Measurements from ENCODE around the gene XPO6. TPM values are rescaled to one million over a fixed set of nuclear protein-coding genes. Genes with fewer than 3 reads are reported as not detected.
"Not testable (repeated sequence)": the region's sequence is repeated elsewhere in the genome, so short reads cannot be mapped to it uniquely, and the experiment has no call there.

The XPO6 gene, protein sequence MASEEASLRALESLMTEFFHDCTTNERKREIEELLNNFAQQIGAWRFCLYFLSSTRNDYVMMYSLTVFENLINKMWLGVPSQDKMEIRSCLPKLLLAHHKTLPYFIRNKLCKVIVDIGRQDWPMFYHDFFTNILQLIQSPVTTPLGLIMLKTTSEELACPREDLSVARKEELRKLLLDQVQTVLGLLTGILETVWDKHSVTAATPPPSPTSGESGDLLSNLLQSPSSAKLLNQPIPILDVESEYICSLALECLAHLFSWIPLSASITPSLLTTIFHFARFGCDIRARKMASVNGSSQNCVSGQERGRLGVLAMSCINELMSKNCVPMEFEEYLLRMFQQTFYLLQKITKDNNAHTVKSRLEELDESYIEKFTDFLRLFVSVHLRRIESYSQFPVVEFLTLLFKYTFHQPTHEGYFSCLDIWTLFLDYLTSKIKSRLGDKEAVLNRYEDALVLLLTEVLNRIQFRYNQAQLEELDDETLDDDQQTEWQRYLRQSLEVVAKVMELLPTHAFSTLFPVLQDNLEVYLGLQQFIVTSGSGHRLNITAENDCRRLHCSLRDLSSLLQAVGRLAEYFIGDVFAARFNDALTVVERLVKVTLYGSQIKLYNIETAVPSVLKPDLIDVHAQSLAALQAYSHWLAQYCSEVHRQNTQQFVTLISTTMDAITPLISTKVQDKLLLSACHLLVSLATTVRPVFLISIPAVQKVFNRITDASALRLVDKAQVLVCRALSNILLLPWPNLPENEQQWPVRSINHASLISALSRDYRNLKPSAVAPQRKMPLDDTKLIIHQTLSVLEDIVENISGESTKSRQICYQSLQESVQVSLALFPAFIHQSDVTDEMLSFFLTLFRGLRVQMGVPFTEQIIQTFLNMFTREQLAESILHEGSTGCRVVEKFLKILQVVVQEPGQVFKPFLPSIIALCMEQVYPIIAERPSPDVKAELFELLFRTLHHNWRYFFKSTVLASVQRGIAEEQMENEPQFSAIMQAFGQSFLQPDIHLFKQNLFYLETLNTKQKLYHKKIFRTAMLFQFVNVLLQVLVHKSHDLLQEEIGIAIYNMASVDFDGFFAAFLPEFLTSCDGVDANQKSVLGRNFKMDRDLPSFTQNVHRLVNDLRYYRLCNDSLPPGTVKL
- 100 to 1,000 TPM; 291 to 305 (median 303) TPM for total RNA-seq

DNA sequence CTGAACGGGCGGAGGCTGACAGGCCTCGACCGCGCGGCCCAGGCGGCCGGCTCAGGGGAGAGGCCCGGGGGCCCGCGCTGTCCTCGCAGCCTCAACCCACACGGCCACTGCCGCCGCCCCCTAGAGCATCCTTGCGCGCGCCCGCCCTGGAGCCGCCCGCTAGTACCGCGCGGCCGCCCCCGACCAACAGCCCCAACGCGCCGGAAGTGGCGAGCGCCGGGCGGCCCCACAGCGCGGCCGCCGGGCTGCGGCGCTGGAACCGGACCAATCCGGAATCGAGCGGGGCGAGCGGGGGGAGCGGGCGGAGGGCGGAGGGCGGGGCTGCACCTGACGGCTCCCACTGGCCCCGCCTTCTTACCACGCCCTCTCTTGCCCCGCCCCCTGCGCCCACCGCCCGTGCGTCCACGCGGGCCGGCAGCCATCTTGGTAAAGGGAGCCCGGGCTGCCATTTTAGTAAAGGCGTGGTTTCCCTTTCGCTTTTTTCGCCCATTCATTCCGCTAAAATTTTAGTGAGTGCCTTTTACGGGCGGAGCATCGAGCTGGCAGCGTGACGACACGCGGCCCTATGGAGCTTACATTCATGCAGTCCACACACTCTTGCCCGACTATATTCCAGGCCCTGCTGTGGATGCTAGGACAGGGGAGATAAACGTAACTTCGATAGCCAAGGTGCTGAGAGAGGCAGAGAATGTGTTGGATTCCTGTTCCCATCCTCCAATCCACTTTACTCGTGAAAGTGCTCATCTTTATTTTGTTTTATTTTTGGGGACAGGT, at the start of gene XPO6:
Gene XPO6, minus strand, starts transcription at position 208 of the 774 bp plus-strand sequence. CDS start 597 bp downstream, outside the sequence.
- Mint-ChIP-seq H3K27me3 (ENCODE audit: low read depth) (no peaks in the 10 kb centered on the region), H3K9me3 (peaks cover 3% of the 10 kb centered on the region), H3K36me3 (ENCODE audit: insufficient read depth) (peaks cover 21% of the 10 kb centered on the region), H3K4me1 (ENCODE audit: low read depth) (peaks cover 33% of the 10 kb centered on the region), H3K4me3 (peak within 1 kb of the TSS; percentile 97)
- peak; percentile 100 for DNase-seq
- peak; percentile 86 to 88 for ATAC-seq

DNA sequence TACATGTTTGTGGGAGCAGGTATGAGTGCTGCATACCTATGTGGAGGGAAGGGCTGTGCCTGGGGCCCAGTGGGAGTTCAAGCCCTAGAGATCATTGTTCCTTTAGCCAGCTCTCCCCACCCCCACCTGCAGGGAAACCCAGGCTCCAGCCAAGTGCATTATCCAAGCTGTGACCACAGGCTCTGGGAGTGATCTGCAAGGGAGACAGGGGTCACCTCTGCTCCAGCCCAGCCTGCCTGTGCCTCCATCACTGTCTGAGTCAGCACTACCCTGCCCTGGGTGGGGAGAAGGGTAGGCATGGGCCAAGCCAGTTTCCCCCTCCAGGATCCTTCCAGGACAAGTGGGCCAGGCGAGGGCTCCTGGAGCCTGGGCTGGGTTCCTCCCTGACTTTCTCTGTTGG, 48.4 kb upstream of the XPO6 start:
- Mint-ChIP-seq H3K27me3 (ENCODE audit: low read depth) (peaks cover 14% of the 10 kb centered on the region), H3K9me3 (no peaks in the 10 kb centered on the region), H3K36me3 (ENCODE audit: insufficient read depth) (no peaks in the 10 kb centered on the region), H3K4me3 (no peak overlapping the region), H3K4me1 (ENCODE audit: low read depth) (peaks cover 13% of the 10 kb centered on the region)
- DNase-seq = no peak
- ATAC-seq = no peak

DNA sequence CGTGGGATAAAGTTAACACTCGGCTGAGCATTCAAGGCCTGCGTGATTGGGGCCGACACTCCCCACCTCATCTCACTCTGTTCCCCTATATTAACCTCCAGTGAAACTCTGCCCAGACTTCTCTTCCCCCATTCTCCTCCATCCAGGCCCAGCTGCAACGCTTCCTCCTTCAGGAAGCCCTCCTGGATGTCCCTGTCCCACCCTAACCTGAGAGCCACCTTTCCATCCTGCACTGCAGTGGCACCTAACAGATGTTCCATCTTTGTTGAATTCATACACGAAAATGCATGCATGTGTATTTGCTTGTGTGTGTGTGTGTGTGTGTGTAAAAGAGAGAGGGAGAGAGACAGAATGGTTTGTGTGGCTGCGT, 48.0 kb upstream of the XPO6 start:
- DNase-seq (no peak), ATAC-seq (no peak)
- H3K4me1 Mint-ChIP-seq (ENCODE audit: low read depth) = peaks cover 11% of the 10 kb centered on the region
- H3K4me3 Mint-ChIP-seq = no peak overlapping the region
- no peaks in the 10 kb centered on the region for H3K36me3 Mint-ChIP-seq (ENCODE audit: insufficient read depth)
- no peaks in the 10 kb centered on the region for H3K9me3 Mint-ChIP-seq
- H3K27me3 Mint-ChIP-seq (ENCODE audit: low read depth) = peaks cover 14% of the 10 kb centered on the region

DNA sequence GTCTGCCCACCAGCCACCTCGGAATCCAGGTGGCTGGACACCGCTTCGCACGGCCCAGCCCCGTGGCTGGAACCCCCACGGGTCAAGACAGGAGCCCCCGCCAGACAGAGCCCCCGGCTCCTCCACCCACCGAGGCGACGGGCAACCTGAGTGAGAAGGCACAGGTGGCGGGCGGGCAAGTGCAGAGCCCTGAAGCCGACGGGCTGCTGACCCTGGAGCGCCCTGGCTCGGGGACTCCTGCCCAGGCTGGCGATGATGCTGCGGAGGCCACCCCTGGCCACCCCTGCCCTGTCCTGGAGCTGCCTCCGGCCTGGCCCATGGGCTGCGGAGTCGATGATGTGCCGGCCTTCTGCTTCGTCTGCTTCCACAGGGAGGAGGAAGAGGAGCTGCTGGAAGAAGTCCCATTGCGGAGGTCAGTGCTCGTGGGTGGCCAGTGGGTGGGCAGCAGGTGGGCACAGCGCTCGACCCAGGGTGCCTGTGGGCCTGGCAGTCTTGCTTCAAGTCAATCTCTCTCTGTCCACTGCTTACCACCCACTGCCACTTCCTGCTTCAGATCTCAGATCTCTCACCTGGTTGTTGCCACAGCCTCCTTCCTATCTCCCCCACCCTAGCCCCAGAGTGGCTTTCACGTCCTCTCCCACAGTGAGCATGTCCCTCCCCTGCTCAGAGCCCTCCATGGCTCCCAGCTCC, 47.5 kb upstream of the XPO6 start:
- ATAC-seq (no peak), DNase-seq (no peak)
- peaks cover 8% of the 10 kb centered on the region for H3K4me1 Mint-ChIP-seq (ENCODE audit: low read depth)
- H3K27me3 Mint-ChIP-seq (ENCODE audit: low read depth) = peaks cover 14% of the 10 kb centered on the region
- H3K36me3 Mint-ChIP-seq (ENCODE audit: insufficient read depth) = no peaks in the 10 kb centered on the region
- no peaks in the 10 kb centered on the region for H3K9me3 Mint-ChIP-seq
- H3K4me3 Mint-ChIP-seq = no peak overlapping the region

DNA sequence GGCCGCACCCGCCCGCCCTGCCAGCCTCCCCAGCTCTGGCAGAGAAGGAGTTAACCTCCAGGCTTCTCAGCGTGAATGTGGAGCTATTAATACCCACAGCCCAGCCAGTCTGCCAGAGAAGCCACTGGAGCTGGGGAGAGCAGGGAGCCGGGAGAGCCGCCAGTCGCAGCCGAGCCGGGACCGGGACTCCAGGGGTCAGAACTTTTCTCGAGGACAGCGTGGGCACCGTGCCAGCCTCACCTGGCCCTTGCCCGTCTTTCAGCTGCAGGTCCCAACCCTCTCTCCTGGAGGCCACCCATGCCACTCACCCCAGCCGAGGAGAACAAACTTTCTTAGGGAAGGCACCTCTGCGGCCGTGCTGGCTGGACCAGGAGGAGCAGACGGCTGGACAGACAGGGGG, 46.8 kb upstream of the XPO6 start:
- no peaks in the 10 kb centered on the region for H3K9me3 Mint-ChIP-seq
- DNase-seq (no peak), ATAC-seq (no peak)
- peaks cover 10% of the 10 kb centered on the region for H3K27me3 Mint-ChIP-seq (ENCODE audit: low read depth)
- H3K36me3 Mint-ChIP-seq (ENCODE audit: insufficient read depth) = no peaks in the 10 kb centered on the region
- peaks cover 8% of the 10 kb centered on the region for H3K4me1 Mint-ChIP-seq (ENCODE audit: low read depth)
- H3K4me3 Mint-ChIP-seq = no peak overlapping the region

DNA sequence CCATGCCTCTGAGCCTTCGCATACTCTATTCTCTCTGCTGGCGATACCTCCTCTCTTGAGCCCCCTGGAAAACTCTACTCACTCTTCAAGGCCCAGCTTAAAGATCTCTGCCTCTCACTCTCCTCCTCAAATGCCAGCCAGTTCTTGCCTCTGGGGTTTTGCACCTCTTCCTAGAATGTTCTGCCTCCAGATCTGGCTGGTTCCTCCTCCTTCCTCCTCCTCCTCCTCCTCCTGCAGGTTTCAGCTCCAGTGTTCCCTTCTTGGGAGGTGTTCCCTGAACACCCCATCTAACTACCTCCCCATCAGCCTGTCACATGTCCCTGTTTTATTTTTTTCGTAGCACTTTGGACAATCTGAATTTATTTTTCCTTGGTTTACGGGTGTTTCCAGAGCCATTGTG, 45.5 kb upstream of the XPO6 start:
- no peaks in the 10 kb centered on the region for H3K36me3 Mint-ChIP-seq (ENCODE audit: insufficient read depth)
- peaks cover 8% of the 10 kb centered on the region for H3K9me3 Mint-ChIP-seq
- peaks cover 8% of the 10 kb centered on the region for H3K4me1 Mint-ChIP-seq (ENCODE audit: low read depth)
- H3K27me3 Mint-ChIP-seq (ENCODE audit: low read depth) = peaks cover 10% of the 10 kb centered on the region
- DNase-seq = no peak
- no peak for ATAC-seq
- H3K4me3 Mint-ChIP-seq = no peak overlapping the region

DNA sequence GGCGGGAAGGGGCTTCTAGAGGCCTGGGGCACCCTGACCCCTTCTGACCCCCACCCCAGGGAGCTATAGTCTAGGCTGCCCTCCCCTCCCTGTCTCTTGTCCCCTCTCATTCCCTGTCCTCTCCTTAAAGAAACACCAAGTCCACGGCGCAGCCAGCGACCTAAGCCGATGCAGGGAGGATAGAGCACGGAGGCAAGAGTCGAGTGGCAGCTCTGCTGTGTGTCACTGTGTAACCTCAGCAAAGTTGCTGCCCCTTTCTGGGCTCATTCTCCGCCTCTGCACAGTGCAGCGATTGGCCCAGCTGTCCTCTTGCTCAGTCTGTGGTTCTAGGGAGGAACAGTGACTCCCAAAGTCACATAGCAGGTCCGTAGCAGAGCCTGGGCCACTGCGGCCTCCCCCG, 44.1 kb upstream of the XPO6 start:
- Mint-ChIP-seq H3K4me1 (ENCODE audit: low read depth) (peaks cover 8% of the 10 kb centered on the region), H3K36me3 (ENCODE audit: insufficient read depth) (no peaks in the 10 kb centered on the region), H3K9me3 (peaks cover 8% of the 10 kb centered on the region), H3K27me3 (ENCODE audit: low read depth) (peaks cover 8% of the 10 kb centered on the region), H3K4me3 (no peak overlapping the region)
- DNase-seq (no peak), ATAC-seq (no peak)

DNA sequence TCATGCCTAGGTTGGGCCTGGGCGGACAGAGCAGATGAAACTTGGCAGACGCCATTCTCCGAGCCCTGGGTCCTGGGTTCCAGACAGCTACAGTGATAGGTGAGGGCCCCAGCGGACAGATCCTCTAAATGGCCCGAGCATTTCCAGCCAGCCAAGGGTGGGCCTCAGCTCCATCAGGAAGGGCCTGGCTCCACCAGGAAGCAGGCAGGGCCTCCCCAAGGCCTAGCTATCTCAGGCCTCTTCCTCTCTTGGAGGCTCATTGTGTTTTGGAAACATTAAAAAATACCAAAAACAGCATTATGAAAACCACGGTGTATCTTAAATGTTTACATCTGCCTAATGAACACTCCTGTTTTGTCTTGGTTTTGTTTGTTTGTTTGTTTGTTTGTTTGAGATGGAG, 42.4 kb upstream of the XPO6 start:
- no peaks in the 10 kb centered on the region for H3K4me1 Mint-ChIP-seq (ENCODE audit: low read depth)
- ATAC-seq = no peak
- peaks cover 8% of the 10 kb centered on the region for H3K9me3 Mint-ChIP-seq
- H3K36me3 Mint-ChIP-seq (ENCODE audit: insufficient read depth) = no peaks in the 10 kb centered on the region
- no peaks in the 10 kb centered on the region for H3K27me3 Mint-ChIP-seq (ENCODE audit: low read depth)
- DNase-seq = no peak
- H3K4me3 Mint-ChIP-seq = no peak overlapping the region

DNA sequence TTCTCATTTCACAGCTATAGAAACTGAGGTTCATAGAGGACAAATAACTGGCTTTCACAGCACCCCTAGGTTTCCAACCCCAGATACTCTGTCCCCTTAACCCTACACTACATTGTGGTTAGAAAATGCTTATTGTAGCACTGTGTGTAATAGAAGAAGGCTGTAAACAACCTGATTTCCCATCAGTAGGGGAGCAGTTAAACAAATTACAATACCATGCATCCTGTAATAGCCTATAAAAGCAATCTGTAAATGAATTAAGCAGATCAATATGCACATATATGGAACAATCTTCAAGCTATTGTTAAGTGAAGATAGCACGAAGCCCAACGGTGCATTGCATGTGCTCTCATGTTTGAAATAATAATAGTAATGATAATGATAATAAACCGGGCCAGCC, 39.2 kb upstream of the XPO6 start:
- no peaks in the 10 kb centered on the region for H3K36me3 Mint-ChIP-seq (ENCODE audit: insufficient read depth)
- H3K9me3 Mint-ChIP-seq = peaks cover 8% of the 10 kb centered on the region
- H3K27me3 Mint-ChIP-seq (ENCODE audit: low read depth) = no peaks in the 10 kb centered on the region
- no peaks in the 10 kb centered on the region for H3K4me1 Mint-ChIP-seq (ENCODE audit: low read depth)
- DNase-seq = no peak
- ATAC-seq = no peak
- H3K4me3 Mint-ChIP-seq = no peak overlapping the region

DNA sequence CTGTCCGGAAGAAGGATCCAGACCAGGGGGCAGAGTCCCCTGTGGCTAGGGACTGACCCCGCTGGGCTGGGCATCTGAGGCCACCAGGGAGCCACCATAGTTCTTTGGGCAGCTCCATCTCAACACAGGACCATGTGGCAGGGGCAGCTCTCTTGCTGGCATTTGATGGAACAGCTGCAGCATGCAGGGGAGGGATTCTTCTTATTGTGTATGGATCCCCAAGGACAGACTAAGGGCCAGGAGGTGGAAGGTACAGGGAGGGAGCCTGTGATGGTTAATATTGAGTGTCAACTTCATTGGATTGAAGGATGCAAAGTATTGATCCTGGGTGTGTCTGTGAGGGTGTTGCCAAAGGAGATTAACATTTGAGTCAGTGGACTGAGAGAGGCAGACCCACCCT, 37.7 kb upstream of the XPO6 start:
- H3K36me3 Mint-ChIP-seq (ENCODE audit: insufficient read depth); H3K9me3 Mint-ChIP-seq; DNase-seq; H3K27me3 Mint-ChIP-seq (ENCODE audit: low read depth); ATAC-seq; H3K4me1 Mint-ChIP-seq (ENCODE audit: low read depth); H3K4me3 Mint-ChIP-seq: not testable (repeated sequence)

DNA sequence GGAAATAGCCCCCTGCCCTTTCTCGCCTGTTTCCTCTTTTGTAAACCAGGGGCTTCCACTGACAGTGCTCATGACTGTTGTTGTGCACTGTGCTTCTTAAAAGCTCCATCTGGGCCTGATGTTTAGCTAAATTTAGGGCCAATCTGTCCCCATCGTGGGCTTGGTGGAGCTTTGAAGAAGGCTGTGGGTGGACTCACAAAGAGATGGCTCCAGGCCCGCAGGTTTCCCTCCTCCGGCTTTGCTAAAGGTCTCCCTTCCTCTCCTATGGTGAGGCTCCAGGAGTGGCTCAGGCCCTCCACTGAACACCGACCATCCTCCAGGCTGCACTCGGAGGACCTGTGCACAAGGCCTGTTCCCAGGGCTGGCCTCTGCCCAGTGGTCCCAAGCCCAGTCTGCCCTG, 30.2 kb upstream of the XPO6 start:
- Mint-ChIP-seq H3K9me3 (no peaks in the 10 kb centered on the region), H3K36me3 (ENCODE audit: insufficient read depth) (no peaks in the 10 kb centered on the region), H3K27me3 (ENCODE audit: low read depth) (no peaks in the 10 kb centered on the region)

DNA sequence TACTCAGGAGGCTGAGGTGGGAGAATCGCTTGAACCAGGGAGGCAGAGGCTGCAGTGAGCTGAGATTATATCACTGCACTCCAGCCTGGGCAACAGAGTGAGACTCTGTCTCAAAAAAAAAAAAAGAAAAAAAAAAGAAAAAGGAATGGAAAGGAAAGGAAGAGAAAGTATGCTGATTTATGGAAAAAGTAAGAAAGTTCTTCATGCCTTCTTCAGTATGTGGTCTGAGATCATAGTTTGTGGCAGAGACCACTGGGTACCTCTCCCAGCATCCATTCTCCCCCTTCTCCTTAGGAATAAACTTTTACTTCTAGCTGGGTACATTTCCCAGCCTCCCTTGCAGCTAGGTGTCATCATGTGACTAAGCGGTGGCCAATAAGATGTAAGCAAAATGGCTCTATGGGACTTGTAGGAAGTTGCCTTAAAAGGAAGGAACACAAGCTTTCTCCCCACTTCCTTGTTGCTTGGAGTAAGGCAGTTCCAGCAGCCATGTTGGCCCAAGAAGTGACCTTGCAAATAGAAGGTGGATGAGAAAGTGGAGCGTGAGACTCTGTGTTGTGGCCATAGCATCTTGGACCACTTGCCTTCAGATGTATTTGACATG, 26.1 kb upstream of the XPO6 start:
- Mint-ChIP-seq H3K36me3 (ENCODE audit: insufficient read depth) (no peaks in the 10 kb centered on the region), H3K9me3 (no peaks in the 10 kb centered on the region), H3K27me3 (ENCODE audit: low read depth) (no peaks in the 10 kb centered on the region), H3K4me3 (no peak overlapping the region), H3K4me1 (ENCODE audit: low read depth) (no peaks in the 10 kb centered on the region)
- ATAC-seq = no peak
- DNase-seq = no peak

More for the DNA sequence above, 30.2 kb upstream of the XPO6 start:
- no peaks in the 10 kb centered on the region for H3K4me1 Mint-ChIP-seq (ENCODE audit: low read depth)
- DNase-seq (no peak), ATAC-seq (no peak)
- no peak overlapping the region for H3K4me3 Mint-ChIP-seq

DNA sequence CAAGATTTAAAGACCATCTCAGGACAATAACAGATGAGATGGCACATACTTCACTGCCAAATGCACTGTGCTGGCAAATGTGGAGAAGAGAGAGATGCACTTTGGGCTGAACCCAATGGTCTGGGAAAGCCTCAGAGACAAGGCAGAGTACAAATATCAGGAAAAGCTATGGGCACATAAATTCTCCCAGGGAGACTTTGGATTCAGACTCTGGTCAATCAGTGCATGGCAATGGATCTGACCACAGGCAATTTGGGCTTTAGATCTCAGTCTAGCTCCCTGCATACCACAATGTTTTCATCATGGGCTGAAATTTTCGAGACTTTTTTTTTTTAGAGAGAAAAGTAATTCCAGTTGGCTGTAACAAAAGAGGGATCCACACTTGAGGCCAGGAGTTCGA, 20.0 kb upstream of the XPO6 start:
- ATAC-seq = no peak
- DNase-seq = no peak

More for the DNA sequence above, 20.0 kb upstream of the XPO6 start:
- H3K36me3 Mint-ChIP-seq (ENCODE audit: insufficient read depth) = no peaks in the 10 kb centered on the region
- no peaks in the 10 kb centered on the region for H3K9me3 Mint-ChIP-seq
- H3K27me3 Mint-ChIP-seq (ENCODE audit: low read depth) = no peaks in the 10 kb centered on the region
- no peak overlapping the region for H3K4me3 Mint-ChIP-seq
- H3K4me1 Mint-ChIP-seq (ENCODE audit: low read depth) = no peaks in the 10 kb centered on the region
